Stimulated activated CD8-positive, alpha-beta memory T cell treated with anti-CD3 and anti-CD28 coated beads, Interleukin-4, amount 100 ng/mL, for 24 hours (primary cell): ENCODE measurements around the gene FOS.

ENCODE experiments used
- DNase-seq: peaks from one replicate; pipeline ENCODE4 v3.0.0-alpha.2; 2020; ENCODE audit warnings: low read depth

FOS gene

GRCh38 chr14:75318353-75318752 is 39.7 kb downstream of the FOS start:
- DNase-seq: no peak

GRCh38 chr14:75319021-75319420 is 40.4 kb downstream of the FOS start:
- DNase-seq: no peak

DNA sequence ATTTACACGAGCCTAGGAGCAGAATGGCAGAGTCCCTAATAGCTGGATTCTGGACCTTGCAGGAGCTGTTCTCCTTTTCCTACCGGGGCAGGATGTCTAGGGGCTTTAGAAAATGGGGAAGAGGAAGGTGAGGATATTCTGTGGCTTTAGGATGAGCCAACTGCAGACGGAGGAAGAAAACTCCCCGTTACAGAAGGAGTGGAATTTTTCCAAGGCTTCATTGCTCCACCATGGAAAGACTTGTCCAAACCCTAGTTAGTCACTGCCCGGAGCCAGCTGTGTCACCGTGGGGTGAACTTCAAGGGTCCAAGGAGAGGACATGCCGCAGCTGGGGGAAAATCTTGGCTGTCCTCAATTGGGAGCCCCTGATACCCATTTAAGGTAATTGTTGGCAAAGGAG is 41.6 kb downstream of the FOS start:
- no peak for DNase-seq

- DNase-seq: no peak
Observed at GRCh38 chr14:75322746-75323145, 44.1 kb downstream of the FOS start.

DNA sequence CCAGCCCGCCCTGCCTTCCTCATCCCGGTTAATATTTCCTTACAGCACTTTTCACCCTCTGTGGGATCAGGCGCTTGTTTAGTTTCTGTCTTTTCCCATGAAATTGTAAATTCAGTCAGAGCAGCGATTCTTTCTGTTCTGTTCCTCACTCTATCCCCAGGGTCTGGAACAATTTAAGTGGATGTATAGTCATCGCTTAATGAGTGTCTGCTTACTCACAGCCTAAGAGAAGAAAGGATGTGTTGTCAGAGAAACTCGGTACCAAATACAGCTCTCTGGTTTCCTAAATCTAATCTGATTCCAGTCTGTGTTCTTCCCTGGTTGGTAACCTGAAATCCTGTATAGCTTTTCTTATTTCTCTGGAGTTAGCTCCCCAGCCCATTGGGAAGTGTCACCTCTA is 44.9 kb downstream of the FOS start:
- no peak for DNase-seq

GRCh38 chr14:75328558-75329155 is 50.0 kb downstream of the FOS start:
- no peak for DNase-seq

- DNase-seq: no peak
Observed at GRCh38 chr14:75329369-75329768, 50.7 kb downstream of the FOS start.

DNA sequence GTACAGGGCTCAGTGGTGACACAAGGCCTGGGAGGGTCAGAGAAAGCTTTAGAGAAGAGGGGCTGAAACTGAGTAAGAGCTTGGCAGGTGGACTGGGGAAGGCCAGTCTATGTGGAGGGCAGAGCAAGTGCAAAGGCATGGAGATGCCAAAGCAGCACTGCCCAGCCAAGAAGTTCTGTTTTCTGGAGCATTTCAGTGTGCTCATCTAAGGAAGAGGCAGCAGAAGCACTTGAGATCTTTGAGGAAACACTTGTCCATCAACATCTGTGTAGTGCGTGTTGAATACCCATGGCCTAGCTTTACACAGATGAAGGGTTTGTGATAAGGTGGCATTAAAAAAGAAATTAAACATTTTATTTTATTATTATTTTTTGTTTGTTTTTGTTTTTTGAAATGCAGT is 52.8 kb downstream of the FOS start:
- no peak for DNase-seq
